Measurements from ENCODE around the gene SREBF2.
A peak's percentile ranks its signal among the peaks of the same experiment; 100 is the strongest.

SREBF2 gene

DNA sequence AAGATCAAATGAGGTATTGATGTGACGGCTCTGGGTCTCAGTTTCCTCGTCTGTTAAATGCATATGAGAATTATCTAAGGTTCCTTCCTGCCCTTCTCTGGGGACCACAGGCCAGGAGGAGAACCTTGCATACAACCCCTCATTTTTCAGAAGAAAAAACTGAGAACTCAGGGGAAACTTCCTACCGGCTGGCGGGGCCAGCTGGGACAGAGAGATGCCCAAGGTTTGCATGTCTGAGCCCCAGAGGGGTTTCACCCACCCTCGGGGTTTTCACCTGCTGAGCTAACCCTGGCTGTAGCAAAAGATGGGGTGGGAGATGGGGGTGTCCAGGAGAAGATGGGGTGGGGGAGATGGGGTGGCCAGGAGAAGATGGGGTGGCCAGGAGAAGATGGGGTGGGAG is 89.4 kb downstream of the SREBF2 start:
- no peak for DNase-seq (ENCODE audit: low read depth, low spot score)

DNA sequence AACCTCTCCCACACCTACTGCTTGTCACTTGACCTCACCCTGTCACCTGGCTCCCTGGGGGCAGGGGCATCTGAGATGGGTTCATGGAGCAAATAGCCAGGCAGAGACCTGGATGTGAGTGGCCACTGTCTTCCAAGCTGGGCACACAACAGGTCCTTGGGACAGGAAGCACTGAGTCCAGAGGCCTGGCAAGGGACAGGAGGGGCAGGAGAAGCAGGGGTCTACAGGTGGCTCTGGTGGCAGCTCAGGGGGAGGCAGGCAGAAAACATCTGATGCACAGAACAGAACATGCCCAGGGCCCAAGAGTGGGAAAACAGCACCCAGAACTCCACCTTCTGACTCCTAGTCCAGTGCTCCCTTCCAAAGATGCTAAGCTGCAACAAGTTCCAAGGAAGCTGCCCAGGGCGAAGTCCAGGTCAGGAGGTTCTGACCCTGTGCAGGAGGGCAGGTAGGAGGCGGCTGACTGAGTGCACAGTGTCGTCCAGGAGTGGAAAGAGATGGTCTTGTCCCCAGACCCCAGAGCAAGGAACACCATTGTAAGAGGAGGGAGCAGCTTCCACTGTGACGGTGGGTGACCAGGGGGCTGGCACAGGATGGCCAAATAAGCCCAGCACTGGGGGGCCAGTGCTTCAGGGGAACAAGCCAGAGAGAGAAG is 90.2 kb downstream of the SREBF2 start:
- no peak for DNase-seq (ENCODE audit: low read depth, low spot score)

DNA sequence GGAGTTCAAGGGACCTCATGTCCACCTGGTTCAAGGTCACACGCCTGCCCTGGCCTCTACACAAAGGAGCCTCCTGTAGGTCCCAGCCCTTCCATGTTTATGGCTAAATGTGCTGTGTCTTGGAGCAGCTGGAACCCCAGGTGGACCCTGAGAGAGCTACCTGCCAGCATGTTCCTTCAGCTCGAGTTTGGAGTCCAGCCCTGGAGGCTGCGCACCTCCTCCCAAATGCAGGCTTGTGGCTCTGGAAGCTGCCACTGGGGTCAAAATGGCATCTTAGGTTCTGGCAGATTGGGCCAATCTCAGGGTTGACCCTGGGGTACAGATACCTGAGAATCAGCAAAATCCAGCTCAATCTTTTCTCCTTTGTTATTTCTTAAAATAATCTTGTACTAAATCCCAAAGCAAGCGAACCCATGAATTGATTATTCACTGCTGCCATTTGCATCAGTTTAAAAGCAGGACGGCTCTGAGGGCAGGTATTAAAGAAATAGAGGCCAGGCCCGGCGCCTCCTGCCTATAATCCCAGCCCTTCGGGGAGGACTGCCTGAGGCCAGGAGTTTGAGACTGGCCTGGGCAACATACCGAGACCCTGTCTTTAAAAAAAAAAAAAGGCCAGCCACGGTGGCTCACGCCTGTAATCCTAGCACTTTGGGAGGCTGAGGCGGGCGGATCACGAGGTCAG is 90.8 kb downstream of the SREBF2 start:
- DNase-seq (ENCODE audit: low read depth, low spot score), result no peak

DNA sequence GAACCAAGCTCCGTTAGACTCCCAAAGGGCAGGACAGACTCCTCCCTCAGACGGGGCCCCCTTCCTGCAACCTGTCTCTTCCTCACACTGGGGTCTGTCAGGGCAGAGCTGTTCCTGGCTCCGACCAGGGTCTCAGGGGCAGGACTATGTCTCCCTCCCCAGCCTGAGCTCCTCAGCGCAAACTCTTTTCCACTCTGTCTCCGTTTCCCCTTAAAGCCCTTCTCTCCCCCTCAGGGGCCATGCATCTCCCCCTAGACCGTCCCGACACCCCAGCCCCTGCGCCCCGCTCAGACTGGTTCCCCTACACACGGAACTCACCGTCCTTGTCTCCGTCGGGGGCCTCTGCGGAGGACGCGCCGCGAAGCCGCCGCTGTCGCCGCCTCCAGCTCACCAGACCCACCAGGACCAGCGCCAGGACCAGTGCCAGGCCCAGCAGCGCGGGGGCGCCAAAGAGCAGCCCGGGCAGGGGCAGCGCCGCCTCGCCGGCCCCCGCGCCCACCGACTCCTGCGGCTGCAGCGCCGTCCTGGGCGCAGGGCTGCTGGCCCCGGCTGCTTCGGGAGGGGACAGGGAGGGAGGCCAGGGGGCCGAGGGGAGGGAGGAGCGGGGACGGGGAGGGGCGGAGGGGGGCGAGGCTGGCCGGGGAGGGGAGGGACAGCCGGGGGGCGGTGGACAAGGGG is 93.0 kb downstream of the SREBF2 start:
- DNase-seq (ENCODE audit: low read depth, low spot score), result no peak

DNA sequence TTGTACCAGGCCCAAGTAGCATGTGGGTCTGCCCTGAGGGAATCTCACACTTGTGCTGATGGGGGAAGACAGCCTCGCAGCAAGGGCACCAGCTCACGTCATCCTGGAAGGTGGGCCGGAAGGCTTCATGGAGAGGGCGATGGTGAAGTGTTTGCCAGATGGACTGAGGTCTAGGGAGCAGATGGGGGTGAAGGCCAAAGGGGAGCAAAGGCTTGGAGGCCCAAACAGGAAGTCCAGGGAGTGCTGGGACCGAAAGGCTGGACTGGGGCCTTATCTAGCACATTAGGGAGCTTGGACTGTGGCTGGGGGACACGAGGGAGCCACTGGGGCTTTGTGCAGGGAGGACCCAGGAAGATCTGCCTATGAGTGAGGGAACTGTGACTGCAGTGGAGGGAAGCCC is 94.9 kb downstream of the SREBF2 start:
- no peak for DNase-seq (ENCODE audit: low read depth, low spot score)

DNA sequence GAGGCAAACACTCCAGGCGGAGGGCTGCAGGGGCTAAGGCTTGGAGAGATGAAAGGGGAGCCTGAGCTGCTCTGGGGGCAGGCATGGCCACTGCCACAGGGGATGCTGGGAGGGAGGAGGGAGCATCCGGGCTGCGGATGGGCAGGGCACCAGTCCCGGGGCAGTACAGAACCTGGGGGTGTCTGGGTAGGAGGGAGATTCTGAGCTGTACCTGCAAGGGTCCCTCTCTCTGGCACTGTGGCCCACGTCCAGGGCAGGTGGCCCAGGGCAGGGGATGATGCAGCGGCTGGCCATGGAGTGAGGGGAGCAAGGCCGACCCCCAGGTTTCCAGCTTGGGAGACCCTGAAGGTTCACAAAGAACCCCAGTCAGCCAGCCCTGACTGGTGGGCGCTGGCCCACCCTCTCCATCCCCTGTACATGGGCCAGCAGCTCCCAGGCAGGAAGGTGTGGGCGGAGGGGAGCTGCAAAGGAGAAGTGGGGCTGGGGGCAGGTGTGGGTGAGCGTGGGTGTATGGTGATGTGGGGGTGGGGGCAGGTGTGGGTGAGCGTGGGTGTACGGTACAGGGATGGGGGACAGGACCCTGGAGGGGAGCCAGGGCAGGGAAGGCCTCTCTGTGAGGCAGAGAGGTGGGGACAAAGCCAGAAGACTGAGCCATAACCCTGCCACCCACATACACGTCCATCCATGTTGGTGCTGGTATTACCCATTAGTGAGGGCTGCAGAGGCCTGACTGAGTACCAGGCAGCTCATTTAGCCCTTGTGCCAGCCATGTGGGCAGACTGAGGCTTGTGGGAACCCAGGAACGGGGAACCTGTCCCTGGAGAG is 95.9 kb downstream of the SREBF2 start:
- DNase-seq (ENCODE audit: low read depth, low spot score), result no peak

DNA sequence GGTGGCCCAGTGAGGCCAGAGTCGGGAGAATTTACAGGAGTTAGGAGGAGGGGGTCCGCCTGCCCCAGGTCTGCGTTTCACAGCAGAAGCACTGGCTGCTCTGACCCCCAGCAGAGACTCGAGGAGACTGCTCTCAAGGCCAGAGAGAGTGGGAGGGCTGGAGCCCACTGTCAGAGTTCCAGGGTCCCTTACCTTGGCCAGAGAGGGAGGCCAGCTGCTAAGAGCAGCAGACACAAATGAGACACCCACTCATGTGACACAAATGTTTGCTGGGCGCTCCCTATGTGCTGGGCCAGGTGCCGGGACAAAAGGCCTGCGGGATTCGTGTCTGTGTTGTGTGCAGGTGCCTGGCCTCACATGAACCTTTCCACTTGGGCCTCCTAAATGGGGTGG is 96.5 kb downstream of the SREBF2 start:
- DNase-seq (ENCODE audit: low read depth, low spot score), result no peak

DNA sequence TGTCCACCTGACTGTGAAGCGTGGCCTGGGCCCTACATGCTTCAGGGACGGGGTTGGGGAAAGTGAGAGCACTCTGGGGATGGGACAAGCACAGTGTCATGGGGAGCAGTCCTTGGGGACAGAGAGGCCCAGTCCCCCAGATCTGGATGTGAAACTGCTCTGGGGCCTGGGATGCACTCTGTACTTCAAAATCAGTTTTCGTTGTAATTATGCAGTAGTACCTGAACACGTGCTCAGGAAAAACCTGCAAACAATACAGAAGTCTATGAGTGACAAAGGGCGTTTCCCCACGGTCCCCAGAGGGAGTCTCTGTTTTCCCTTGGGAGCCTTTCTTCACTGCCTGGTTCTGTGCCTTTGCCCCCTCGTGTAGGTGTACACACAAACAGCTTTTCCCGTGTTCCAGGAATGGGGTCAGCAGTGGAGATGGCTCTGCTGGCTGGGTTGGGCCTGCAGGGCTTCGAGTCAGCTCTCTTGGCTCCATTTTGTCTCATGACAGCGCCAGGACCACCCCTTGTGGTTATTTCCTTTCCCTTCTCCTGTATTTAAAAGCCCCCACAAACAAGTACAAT is 98.9 kb downstream of the SREBF2 start:
- no peak for DNase-seq (ENCODE audit: low read depth, low spot score)

DNA sequence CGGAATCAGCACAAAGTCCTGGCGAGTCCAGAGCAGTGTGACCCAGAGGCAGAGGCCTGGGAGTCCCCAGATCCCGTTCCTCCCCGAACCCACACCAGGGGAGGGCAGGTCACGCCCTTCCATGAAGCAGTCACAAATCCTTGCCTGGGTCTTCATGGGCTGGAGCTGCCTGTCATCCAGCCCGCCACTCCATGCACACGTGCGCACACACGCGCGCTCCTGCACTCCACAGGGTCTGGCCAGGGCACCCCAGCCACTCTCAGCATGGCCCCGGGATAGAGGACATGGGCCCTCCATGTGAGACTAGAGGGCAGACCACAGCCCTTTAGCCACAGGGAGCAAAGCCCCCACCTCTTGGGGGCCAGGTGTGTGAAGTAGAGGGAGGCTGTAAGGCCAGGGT is 99.4 kb downstream of the SREBF2 start:
- no peak for DNase-seq (ENCODE audit: low read depth, low spot score)

DNA sequence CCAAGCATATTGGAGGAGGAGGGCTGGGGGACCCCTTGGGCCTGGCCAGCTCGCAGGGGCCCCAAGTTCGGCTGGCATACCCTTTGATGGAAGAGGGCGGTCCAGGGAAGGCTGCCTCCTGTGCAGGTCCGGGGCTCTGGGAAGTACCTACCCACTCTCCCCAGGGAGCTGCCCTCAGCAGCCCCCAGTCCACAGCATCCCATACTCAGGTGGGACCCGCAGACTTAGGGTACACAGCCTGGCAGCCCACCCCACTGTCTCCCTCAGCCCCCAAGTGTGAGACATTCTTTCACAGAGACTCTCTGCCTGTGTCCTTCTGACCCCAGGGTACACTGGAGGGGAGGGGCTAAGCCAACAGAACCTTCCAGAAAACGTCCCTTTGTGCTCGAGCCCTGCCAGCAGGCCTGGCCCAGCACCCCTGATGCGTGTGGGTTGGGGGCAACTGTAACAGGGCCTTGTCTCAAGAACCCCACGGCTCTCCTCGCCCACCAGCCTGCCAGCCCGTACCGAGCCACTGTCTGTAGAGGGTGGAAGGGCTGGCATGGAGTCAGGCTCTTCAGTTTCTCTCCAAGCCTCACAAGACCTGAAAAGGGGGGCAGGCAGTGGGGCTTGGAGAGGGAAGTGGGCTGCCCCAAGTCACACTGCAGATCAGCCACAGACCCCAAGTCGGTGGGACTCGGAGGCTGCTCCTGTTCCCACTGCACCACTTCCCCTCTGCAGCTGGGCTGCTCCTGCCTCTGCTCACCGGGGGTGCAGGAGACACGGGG is 100.7 kb downstream of the SREBF2 start:
- DNase-seq (ENCODE audit: low read depth, low spot score), result no peak

DNA sequence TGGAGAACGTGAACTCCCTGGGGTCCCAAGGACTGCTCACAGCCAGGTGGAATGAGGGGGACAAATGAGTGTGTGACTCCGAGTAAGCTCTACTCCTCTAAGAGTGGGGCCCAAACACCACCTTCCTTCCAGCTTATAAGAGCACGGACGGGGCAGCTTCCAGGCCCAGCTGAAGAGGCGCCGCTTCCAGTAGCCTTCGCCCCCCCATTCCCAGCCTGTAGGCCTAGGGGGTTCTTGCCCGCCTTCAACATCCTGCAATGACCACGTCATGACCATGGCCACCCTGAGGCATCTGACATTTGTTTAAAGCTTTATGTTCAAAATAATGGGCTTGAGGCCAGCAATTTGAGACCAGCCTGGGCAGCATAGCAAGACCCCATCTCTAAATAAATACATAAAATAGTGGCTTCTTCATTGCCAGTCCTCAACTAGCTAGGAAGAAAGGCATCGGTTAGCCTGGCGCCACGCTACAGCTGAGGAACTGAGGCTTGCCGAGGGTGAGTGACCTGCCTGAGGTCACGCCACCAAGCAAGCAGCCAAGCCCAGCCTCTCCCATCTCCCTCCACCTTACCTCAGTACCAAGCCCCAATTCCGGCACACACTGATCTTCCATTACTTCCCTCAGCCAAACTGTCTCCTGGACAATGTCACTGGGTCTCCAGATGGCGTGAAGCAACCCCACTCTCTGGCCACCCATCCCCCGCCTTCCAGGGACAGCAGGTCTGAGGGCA is 101.5 kb downstream of the SREBF2 start:
- DNase-seq (ENCODE audit: low read depth, low spot score), result no peak

DNA sequence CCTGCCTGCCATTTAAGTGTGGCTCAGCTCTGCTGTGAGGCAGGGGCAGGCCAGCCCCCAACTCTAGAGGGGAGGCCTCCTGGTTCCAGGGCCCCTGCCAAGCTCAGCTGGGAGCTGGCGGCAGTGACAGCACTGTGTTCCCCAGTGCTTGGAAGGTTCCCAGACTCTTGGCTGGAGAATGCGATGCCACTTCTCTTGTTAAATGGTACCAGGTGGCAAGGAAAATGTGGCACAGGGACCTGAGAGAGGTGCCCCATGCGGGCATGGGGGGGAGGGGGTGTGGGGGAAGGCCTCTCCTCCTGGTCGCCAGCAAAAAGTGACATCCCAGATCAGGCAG is 102.1 kb downstream of the SREBF2 start:
- no peak for DNase-seq (ENCODE audit: low read depth, low spot score)

DNA sequence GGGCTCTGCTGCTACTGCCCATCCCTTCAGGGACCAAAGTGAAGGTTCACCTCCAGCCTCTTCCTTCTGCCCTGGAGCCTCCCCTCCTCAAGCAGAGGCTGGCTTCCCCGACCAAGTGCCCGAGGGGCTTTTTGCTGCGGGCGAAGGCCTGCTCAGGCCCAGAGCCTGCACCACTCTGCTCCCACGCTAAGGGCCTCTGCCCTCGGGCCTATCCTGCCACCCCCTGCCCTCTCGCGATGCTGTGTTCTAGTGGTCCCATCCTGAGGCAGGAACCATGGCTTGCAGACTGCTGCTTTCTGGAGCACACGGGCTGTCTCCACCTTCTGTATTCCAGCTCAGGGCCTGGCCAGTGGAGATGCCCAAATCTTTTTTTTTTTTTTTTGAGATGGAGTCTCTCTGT is 102.6 kb downstream of the SREBF2 start:
- no peak for DNase-seq (ENCODE audit: low read depth, low spot score)

DNA sequence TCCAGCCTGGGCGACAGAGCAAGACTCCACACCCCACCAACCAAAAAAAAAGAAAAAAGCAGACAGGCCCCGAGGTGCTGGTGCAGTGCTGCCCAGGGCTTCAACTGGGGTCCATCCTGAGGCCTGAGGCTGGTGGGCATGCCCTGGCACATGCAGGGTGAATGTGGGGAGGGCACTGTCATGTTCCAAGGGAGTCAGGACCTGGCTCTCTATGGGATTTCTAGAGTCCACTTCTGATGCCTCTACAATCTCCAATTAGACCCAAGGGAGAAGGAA is 103.9 kb downstream of the SREBF2 start:
- DNase-seq (ENCODE audit: low read depth, low spot score), result no peak

DNA sequence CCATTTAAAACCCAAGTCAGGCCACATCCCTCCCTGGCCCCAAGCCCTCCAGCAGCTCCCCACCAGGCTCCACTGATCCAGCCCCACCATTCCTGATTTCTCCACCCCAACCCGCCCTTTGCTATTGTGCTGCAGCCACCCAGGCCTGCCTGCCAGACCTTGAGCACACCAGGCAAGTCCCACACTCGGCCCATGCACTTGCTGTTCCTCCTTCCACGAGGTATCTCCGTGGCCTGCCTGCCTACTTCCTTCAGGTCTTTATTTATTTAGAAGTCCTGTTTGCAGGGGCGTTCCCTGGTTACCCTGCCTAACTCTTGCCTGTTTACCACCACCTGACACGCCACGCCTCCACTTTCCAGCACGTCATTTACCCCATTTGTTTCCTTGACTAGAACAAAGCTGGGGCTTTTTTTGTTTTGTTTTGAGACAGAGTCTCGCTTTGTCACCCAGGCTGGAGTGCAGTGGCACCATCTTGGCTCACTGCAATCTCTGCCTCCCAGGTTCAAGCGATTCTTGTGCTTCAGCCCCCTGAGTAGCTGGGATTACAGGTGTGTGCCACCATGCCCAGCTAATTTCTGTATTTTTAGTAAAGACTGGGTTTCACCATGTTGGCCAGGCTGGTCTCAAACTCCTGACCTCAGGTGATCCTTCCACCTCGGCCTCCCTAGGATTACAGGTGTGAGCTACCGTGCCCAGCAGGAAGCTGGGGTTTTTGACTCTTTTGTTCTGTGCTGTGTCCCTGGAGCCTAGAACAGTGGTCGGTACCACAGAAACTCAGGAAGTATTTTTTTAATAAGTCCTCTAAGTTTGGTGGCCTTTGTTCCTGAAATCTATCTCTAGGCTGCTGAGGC is 107.3 kb downstream of the SREBF2 start:
- no peak for DNase-seq (ENCODE audit: low read depth, low spot score)

DNA sequence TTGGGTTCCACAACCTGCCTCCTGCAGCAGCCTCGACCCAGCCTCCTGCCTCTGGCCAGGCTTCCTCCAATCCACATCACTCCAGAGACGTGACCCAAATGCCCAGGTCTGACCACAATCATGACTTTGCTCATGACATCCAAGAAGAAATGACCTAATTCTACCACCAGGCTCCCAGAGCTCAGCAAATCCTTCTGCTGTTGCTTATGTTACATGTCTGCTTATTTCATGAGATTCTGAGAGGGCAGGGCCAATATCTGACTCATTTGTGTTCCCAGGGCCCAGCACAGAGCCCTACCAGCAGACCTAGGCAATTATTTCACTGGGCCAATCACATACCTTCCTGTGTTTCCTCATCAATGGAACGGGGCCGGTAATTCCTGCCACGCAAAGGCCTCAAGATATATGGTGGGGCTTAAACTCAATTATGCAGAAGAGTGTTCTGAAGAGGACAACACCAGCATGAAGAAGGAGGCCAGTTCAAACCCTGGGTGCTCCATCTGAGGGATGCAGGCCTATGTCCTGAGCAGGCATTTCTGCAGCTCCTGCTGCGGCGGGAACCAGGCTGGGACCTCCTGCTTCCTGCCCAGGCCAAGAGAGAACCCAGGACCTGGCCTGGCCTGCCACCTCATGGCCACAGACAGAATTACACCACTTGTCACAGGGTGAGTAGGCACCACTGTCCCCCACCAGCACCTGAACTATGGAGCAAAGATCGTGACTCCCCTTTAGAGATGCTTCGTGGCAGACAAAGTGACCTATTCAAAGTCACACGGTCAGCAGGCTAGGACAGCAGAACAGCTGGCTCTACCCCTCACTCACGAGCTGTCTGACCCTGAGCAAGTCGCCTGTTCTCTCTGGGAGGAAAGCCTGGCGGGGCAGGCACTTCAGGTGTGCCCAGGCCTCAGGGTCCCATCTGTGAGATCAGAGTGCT is 108.2 kb downstream of the SREBF2 start:
- DNase-seq (ENCODE audit: low read depth, low spot score), result no peak

DNA sequence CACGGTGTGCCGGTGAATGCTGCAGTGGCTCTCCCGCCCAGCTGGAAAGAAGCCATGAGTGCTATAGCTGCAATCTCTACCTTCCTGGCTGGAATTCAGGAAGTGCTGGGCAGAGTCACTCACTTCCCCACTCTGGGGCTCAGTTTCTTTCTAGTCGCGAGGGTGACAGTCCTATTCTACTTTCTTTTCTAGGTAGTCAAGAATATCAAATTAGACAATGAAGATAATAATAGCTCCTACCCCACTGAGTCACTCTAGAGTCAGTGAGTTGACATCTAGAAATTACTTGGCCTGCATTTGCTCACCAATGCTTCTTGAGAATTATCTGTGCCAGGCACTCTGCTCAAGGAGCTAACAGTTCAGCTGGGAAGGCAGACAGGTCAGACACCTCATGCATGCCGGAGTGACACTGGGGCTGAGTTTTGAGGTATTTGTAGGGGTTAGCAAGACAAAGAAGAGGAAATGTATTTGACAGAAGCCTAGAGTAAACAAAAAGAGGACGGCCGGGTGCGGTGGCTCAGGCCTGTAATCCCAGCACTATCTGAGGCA is 110.8 kb downstream of the SREBF2 start:
- DNase-seq (ENCODE audit: low read depth, low spot score), result no peak

DNA sequence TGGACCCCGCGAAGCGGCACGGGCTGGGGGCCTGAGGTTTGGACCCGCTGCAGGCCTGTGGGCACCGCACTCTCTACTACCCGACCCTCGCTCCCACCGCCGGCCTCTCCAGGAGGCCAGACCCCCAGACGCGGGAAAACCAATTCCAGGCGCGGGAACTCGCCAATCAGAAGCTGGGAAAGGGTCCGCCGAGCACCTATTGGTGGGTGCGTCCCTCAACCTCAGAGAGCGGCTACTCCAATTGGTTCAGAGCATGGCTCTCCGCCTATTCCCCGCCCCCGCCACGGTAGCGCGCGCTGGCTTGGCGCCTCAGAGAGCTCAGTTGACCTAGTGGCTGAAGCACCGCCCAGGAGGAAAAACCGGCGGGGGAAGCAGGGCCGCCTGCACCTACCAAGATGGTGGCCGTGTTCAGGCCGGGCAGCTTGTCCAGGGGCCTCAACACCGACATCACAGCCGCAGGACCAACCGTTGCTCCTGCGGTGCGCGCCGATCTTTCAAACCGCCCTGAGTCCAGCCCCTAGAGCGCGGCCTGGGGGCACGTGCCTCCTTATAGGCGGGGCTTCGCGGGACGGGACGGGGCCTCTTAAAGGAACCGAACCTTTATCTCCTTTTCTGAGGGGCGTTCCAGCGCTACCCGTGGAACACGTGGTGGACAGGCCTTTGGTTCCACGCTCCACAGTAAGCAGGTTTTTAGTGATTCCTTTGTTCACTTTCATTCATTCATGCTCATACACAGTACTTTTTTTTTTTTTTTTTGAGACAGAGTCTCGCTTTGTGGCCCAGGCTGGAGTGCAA is 113.9 kb downstream of the SREBF2 start, which contains the start of gene CENPM:
TSS of gene CENPM (minus strand) at position 524 of the 795 bp plus-strand sequence. CDS start at position 448, 76 bp downstream.
- peak; percentile 87 for DNase-seq (ENCODE audit: low read depth, low spot score)
